SK-N-SH (cell line): ENCODE data around the gene CELSR1.

Experiments
- ELF1 ChIP-seq: IDR thresholded peaks from 2 replicates; pipeline ENCODE4 v1.4.0; 2012
- PBX3 ChIP-seq: IDR thresholded peaks from 2 replicates; pipeline ENCODE4; 2012
- POLR2AphosphoS5 ChIP-seq: IDR thresholded peaks from 2 replicates; pipeline ENCODE4 v1.6.1; 2012; ENCODE audit warnings: low read depth, low read length
- RAD21 ChIP-seq: IDR thresholded peaks from 2 replicates; pipeline ENCODE4 v1.6.1; 2012; ENCODE audit warnings: mild to moderate bottlenecking, low read length
- TF ChIP-seq, protein P1 (sequence below): fragments of 200-600 bp; sonication (generic); IDR thresholded peaks from 2 replicates; pipeline ENCODE4 v1.6.1; 2017; ENCODE audit warnings: antibody characterized with exemption, mild to moderate bottlenecking, moderate library complexity
- TF ChIP-seq, protein P2 (sequence below): IDR thresholded peaks from 2 replicates; pipeline ENCODE4 v1.4.0; 2012; ENCODE audit warnings: low read depth

DNA sequence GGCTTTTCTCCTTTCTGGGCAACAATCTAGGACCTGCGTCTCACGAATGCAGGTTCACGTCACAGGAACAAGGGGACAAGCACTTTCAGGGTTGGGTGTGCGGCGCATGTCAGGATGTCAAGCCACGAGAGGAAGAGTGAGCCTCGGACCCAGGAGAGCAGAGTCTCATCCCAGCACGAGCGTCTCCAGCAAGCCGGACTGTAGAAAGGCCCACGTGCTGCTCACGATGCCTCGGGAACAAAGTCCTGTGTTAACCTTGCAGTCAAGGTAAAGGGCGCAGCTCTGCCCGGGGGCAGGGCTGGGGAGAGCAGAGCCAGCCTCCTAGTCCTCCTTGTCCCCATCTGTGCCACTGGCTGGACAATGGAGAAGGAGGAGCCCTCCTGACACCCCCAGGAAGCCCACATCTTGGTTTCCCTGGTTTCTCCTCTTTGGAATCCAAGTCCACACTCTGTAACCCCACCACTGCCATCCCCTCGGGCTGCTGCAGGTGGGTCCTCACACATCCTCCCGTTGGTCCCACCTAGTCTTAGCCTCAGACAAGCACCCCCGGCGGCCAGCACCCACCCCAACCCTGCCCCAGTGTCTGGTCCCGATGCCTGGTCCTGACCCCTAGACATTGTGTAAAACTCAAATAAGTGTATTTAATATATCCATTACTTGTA, 63.4 kb downstream of the CELSR1 start:
- TF ChIP-seq, protein P1, sequence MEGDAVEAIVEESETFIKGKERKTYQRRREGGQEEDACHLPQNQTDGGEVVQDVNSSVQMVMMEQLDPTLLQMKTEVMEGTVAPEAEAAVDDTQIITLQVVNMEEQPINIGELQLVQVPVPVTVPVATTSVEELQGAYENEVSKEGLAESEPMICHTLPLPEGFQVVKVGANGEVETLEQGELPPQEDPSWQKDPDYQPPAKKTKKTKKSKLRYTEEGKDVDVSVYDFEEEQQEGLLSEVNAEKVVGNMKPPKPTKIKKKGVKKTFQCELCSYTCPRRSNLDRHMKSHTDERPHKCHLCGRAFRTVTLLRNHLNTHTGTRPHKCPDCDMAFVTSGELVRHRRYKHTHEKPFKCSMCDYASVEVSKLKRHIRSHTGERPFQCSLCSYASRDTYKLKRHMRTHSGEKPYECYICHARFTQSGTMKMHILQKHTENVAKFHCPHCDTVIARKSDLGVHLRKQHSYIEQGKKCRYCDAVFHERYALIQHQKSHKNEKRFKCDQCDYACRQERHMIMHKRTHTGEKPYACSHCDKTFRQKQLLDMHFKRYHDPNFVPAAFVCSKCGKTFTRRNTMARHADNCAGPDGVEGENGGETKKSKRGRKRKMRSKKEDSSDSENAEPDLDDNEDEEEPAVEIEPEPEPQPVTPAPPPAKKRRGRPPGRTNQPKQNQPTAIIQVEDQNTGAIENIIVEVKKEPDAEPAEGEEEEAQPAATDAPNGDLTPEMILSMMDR = no peak
- TF ChIP-seq POLR2AphosphoS5 (no peak), RAD21 (no peak), PBX3 (no peak), ELF1 (no peak)
- TF ChIP-seq, protein P2, sequence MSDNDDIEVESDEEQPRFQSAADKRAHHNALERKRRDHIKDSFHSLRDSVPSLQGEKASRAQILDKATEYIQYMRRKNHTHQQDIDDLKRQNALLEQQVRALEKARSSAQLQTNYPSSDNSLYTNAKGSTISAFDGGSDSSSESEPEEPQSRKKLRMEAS = no peak
